H1 (cell line): ENCODE results near the gene STIMATE. TPM values are rescaled to one million over a fixed set of nuclear protein-coding genes. Genes with fewer than 3 reads are reported as not detected.

ENCODE experiments used
- CTCF ChIA-PET: fragments of 300-600 bp; sonication (Branson Sonifier 250); formaldehyde crosslinking; loops from one replicate; lab custom pipeline; 2021; ENCODE audit not compliant: partially characterized antibody; lab: Charles Lee
- POLR2A ChIA-PET: fragments of 300-600 bp; sonication (Branson Sonifier 250); formaldehyde crosslinking; loops from one replicate; lab custom pipeline; 2021; ENCODE audit warnings: inconsistent platforms; ENCODE audit not compliant: partially characterized antibody; lab: Charles Lee
- DNase-seq, 2 experiments: peaks; one replicate each; pipeline versions ENCODE4 v3.0.0 to v3.0.0-alpha.2; 2010 to 2022; ENCODE audit warnings: low spot score in 2 of 2, low read depth in 1 of 2, mixed read lengths in 1 of 2
- FAIRE-seq: peaks from 2 replicates; lab custom pipeline; 2011; peaks lifted over from hg19 to GRCh38; lab: Jason Lieb, UNC
- H2AFZ ChIP-seq: 2 replicates; pipeline ENCODE4 v1.8.1; 2012; ENCODE audit warnings: low read length, inconsistent platforms
- H2AK5ac ChIP-seq: 2 replicates; pipeline ENCODE4 v1.6.1; 2013; ENCODE audit warnings: low read depth, low read length
- H2BK120ac ChIP-seq: replicated peaks from 2 replicates; pipeline ENCODE3; 2013; ENCODE audit warnings: low read depth, low read length, inconsistent platforms
- H2BK12ac ChIP-seq: 2 replicates; pipeline ENCODE4 v1.6.1; 2013; ENCODE audit warnings: low read depth, low read length
- H2BK15ac ChIP-seq: 2 replicates; pipeline ENCODE4 v1.6.1; 2013; ENCODE audit warnings: low read length
- H2BK20ac ChIP-seq: 2 replicates; pipeline ENCODE4 v1.6.1; 2013; ENCODE audit warnings: low read length
- H2BK5ac ChIP-seq: 2 replicates; pipeline ENCODE4 v1.6.1; 2013; ENCODE audit warnings: low read depth, low read length
- H3K14ac ChIP-seq: 2 replicates; pipeline ENCODE4 v1.6.1; 2013; ENCODE audit warnings: inconsistent platforms; ENCODE audit not compliant: insufficient read length
- H3K18ac ChIP-seq: 2 replicates; pipeline ENCODE4 v1.6.1; 2013; ENCODE audit warnings: low read length; ENCODE audit errors: extremely low read depth
- H3K23ac ChIP-seq: 2 replicates; pipeline ENCODE4 v1.6.1; 2013; ENCODE audit warnings: inconsistent platforms; ENCODE audit not compliant: insufficient read length
- H3K23me2 ChIP-seq: 2 replicates; pipeline ENCODE4 v1.6.1; 2013; ENCODE audit warnings: low read depth, low read length
- H3K27ac ChIP-seq: 2 replicates; pipeline ENCODE4 v1.6.1; 2011; ENCODE audit warnings: low read depth, low read length, inconsistent platforms
- H3K27me3 ChIP-seq, 4 experiments: replicated peaks in 1 of 4; 1 replicate in 1 of 4; 2 replicates in 3 of 4; pipeline versions ENCODE4 v1.6.1 to v1.8.1; 2011 to 2013; ENCODE audit warnings: low read length in 3 of 4, mild to moderate bottlenecking in 3 of 4, inconsistent platforms in 2 of 4, mixed read lengths in 2 of 4, moderate library complexity in 1 of 4; ENCODE audit not compliant: control insufficient read depth in 3 of 4, insufficient read depth in 3 of 4; ENCODE audit errors: extremely low read depth in 1 of 4
- H3K36me3 ChIP-seq, 4 experiments: 2 replicates each; pipeline versions ENCODE4 v1.6.1 to v1.8.1; 2011 to 2013; ENCODE audit warnings: mild to moderate bottlenecking in 4 of 4, low read length in 3 of 4, moderate library complexity in 2 of 4, control low read depth in 1 of 4, inconsistent platforms in 1 of 4; ENCODE audit not compliant: insufficient read depth in 4 of 4, control insufficient read depth in 2 of 4
- H3K4ac ChIP-seq: replicated peaks from 2 replicates; pipeline ENCODE3; 2013; ENCODE audit warnings: low read length, low read depth, mixed read lengths, inconsistent platforms; ENCODE audit not compliant: insufficient read length
- H3K4me1 ChIP-seq, 4 experiments: replicated peaks in 1 of 4; 1 replicate in 1 of 4; 2 replicates in 3 of 4; pipeline versions ENCODE4 v1.6.1 to v1.8.1; 2011 to 2013; ENCODE audit warnings: low read length in 3 of 4, inconsistent platforms in 2 of 4, mixed read lengths in 1 of 4; ENCODE audit not compliant: insufficient read depth in 4 of 4, control insufficient read depth in 3 of 4
- H3K4me2 ChIP-seq, 2 experiments: 2 replicates each; pipeline versions ENCODE4 v1.6.1 to v1.8.1; 2011 to 2013; ENCODE audit warnings: low read depth in 2 of 2, low read length in 2 of 2, control low read depth in 1 of 2, inconsistent platforms in 1 of 2, mild to moderate bottlenecking in 1 of 2; ENCODE audit not compliant: insufficient read depth in 1 of 2
- H3K4me3 ChIP-seq, 4 experiments: fragments of 200-600, 300-600 bp in 1 of 4; sonication (generic), shearing (Covaris generic), sonication (Bioruptor Twin) in 1 of 4; 2 replicates each; pipeline versions ENCODE4 v1.5.1 to v1.8.1; 2011 to 2016; ENCODE audit warnings: low read length in 4 of 4, low read depth in 3 of 4, control low read depth in 2 of 4, inconsistent platforms in 2 of 4, mild to moderate bottlenecking in 2 of 4, mixed read lengths in 1 of 4, moderate library complexity in 1 of 4; ENCODE audit not compliant: insufficient read depth in 2 of 4; ENCODE audit errors: extremely low read depth in 1 of 4
- H3K56ac ChIP-seq: replicated peaks from 2 replicates; pipeline ENCODE3; 2013; ENCODE audit warnings: low read depth, mild to moderate bottlenecking, mixed read lengths, low read length, inconsistent platforms; ENCODE audit not compliant: insufficient read length
- H3K79me1 ChIP-seq: 2 replicates; pipeline ENCODE4 v1.6.1; 2013; ENCODE audit warnings: low read depth, low read length, control low read depth
- H3K79me2 ChIP-seq, 2 experiments: 2 replicates each; pipeline versions ENCODE4 v1.6.1 to v1.8.1; 2012 to 2013; ENCODE audit warnings: low read length in 2 of 2, mild to moderate bottlenecking in 2 of 2, inconsistent platforms in 1 of 2; ENCODE audit not compliant: insufficient read depth in 2 of 2, control insufficient read depth in 1 of 2
- H3K9ac ChIP-seq, 4 experiments: replicated peaks in 1 of 4; 1 replicate in 1 of 4; 2 replicates in 3 of 4; pipeline versions ENCODE4 v1.6.1 to v1.8.1; 2011 to 2013; ENCODE audit warnings: low read depth in 3 of 4, low read length in 3 of 4, control low read depth in 2 of 4, mild to moderate bottlenecking in 2 of 4, moderate library complexity in 2 of 4, inconsistent platforms in 1 of 4; ENCODE audit errors: extremely low read depth in 1 of 4
- H3K9me3 ChIP-seq, 2 experiments: 2 replicates each; pipeline versions ENCODE4 v1.6.1 to v1.8.1; 2012 to 2013; ENCODE audit warnings: mild to moderate bottlenecking in 2 of 2, moderate library complexity in 2 of 2, control low read depth in 1 of 2, inconsistent platforms in 1 of 2, low read depth in 1 of 2, low read length in 1 of 2, mixed read lengths in 1 of 2; ENCODE audit not compliant: insufficient read depth in 2 of 2
- H4K20me1 ChIP-seq, 2 experiments: replicated peaks in 1 of 2; 2 replicates each; pipeline versions ENCODE3 to v1.8.1; 2011 to 2013; ENCODE audit warnings: inconsistent platforms in 2 of 2, low read length in 2 of 2, mild to moderate bottlenecking in 1 of 2; ENCODE audit not compliant: insufficient read depth in 2 of 2, control insufficient read depth in 1 of 2
- H4K5ac ChIP-seq: 2 replicates; pipeline ENCODE4 v1.6.1; 2013; ENCODE audit warnings: low read length, low read depth, mixed read lengths, inconsistent platforms; ENCODE audit not compliant: insufficient read length
- H4K8ac ChIP-seq: 2 replicates; pipeline ENCODE4 v1.8.0; 2013; ENCODE audit warnings: mild to moderate bottlenecking, moderate library complexity, low read length, inconsistent platforms; ENCODE audit not compliant: insufficient read depth; ENCODE audit errors: extremely low read depth
- H4K91ac ChIP-seq: replicated peaks from 2 replicates; pipeline ENCODE3; 2013; ENCODE audit warnings: low read length, mixed read lengths, inconsistent platforms; ENCODE audit not compliant: insufficient read length
- MAFK ChIP-seq: IDR thresholded peaks from 2 replicates; pipeline ENCODE4 v1.6.1; 2012; ENCODE audit warnings: low read depth, mild to moderate bottlenecking, improper control_type of control experiment, low read length
- SIX5 ChIP-seq: IDR thresholded peaks from 2 replicates; pipeline ENCODE4 v1.6.1; 2011; ENCODE audit warnings: mild to moderate bottlenecking, low read depth, low read length
- WGBS, 2 experiments: shearing (Covaris generic) in 1 of 2; methylation state at CpG; one replicate each; pipeline versions ENCODE4 v1.1.6 to v1.1.7; 2013 to 2015; ENCODE audit warnings: low lambda C conversion rate in 2 of 2, mixed read lengths in 2 of 2, inconsistent platforms in 1 of 2, low coverage in 1 of 2, missing lambda C conversion rate in 1 of 2; ENCODE audit not compliant: insufficient replicate concordance in 2 of 2, insufficient coverage in 1 of 2, insufficient read length in 1 of 2; ENCODE audit errors: extremely low coverage in 1 of 2, missing lambda C conversion rate in 1 of 2; 5-methylcytosine and 5-hydroxymethylcytosine counted together
- polyA plus RNA-seq, 7 experiments: library from polyadenylated mRNA; depleted of rRNA in 3 of 7; stranded (reverse) in 5 of 7; unstranded in 2 of 7; fragments of >200 nt in 5 of 7; fragments of 200-250 nt in 2 of 7; gene quantifications; 1 replicate in 5 of 7; 2 replicates in 1 of 7; 4 replicates in 1 of 7; pipeline versions ENCODE4 v1.2.1 to v1.2.3, GENCODE V29; 2011 to 2013; ENCODE audit warnings: missing spikeins in 2 of 7, mixed read lengths in 2 of 7
- total RNA-seq: library from RNA; stranded (reverse); fragmentation: NEBNext Ultra II Directional; extraction: Animal tissue kit (Norgen Biotek cat#: 25700); gene quantifications from 2 replicates; pipeline ENCODE4 v1.2.1, GENCODE V29; 2021

Gene STIMATE
- total and polyA plus RNA-seq, 2 of the 8 experiments (the other 6 are each of a cell fraction or from before 2014, with no cell fraction given) = 17.5 to 22.1 TPM

DNA sequence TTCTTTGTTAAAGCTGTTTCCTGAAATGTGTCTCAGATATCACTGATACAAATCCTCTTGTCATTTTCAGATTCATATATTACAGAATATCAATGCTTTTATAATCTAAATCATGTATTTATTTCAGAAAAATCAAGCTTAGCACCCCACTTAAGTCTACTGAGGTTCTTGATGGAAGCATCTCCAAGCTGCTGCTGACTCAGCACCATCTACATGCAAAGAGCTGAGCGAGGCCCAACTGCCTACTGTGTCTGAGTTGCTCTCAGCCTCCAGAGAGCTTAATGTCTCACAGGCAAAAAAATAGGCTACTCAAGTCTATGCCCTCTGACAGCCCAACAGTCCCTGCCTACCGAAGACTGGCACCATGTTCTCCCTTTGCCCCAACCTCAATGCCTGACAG is 29.2 kb upstream of the STIMATE start:
- Histone ChIP-seq H3K23me2 (no peaks in the 10 kb centered on the region), H2AFZ (no peak overlapping the region), H3K4ac (no peak overlapping the region), H2AK5ac (no peak overlapping the region), H3K4me2 (no peak overlapping the region), H3K27ac (no peak overlapping the region), H3K4me3 (no peak overlapping the region), H3K9me3 (no peaks in the 10 kb centered on the region), H4K8ac (no peak overlapping the region), H2BK15ac (no peak overlapping the region), H3K27me3 (no peaks in the 10 kb centered on the region), H4K20me1 (no peaks in the 10 kb centered on the region), H3K9ac (no peak overlapping the region), H3K4me1 (no peaks in the 10 kb centered on the region), H3K14ac (no peak overlapping the region), H2BK12ac (no peak overlapping the region), H3K79me1 (no peaks in the 10 kb centered on the region), H3K23ac (no peak overlapping the region), H2BK20ac (no peak overlapping the region), H2BK5ac (no peak overlapping the region), H4K91ac (no peak overlapping the region), H3K79me2 (no peaks in the 10 kb centered on the region), H2BK120ac (no peak overlapping the region), H3K56ac (no peak overlapping the region), H3K36me3 (peaks cover 0 to 4% (median 0%) of the 10 kb centered on the region in 4 experiments; a peak in 2 of 8 replicates), H3K18ac (no peak overlapping the region), H4K5ac (no peak overlapping the region)
- ChIA-PET CTCF (interaction anchor here (0.9 to 2.3 kb wide), 6 partner anchors 8 to 75 kb away, joined by 3 to 8 read pairs (median 4); no protein-coding TSS in a partner anchor), POLR2A (interaction anchor here (1.0 kb wide), 1 partner anchor 14 kb away, joined by 3 read pairs; no protein-coding TSS in a partner anchor)
- WGBS, 2 experiments = 91% methylated on average over 2 of the region's 2 CpGs; no CpG with 5 or more reads in 1 of the 2 experiments
- TF ChIP-seq MAFK (peak; percentile 78; the same call in 1 of the 2 replicates), SIX5 (no peak)
- FAIRE-seq (no peak), DNase-seq (no peak)
